SK-N-SH (cell line): ENCODE measurements around the gene CCNK.

Experiments
- JUND ChIP-seq: IDR thresholded peaks from 2 replicates; pipeline ENCODE4 v1.4.0; 2012
- POLR2AphosphoS5 ChIP-seq: IDR thresholded peaks from 2 replicates; pipeline ENCODE4 v1.6.1; 2012; ENCODE audit warnings: low read depth, low read length
- RFX5 ChIP-seq: IDR thresholded peaks from 2 replicates; pipeline ENCODE4 v1.6.1; 2012; ENCODE audit warnings: mild to moderate bottlenecking, improper control_type of control experiment, low read length
- TEAD4 ChIP-seq: IDR thresholded peaks from 2 replicates; pipeline ENCODE4 v1.4.0; 2012; ENCODE audit warnings: mild to moderate bottlenecking, borderline replicate concordance; ENCODE audit not compliant: insufficient read depth
- YY1 ChIP-seq: IDR thresholded peaks from 2 replicates; pipeline ENCODE4 v1.4.0; 2012; ENCODE audit warnings: low read depth, mild to moderate bottlenecking
- TF ChIP-seq, protein P1 (sequence below): fragments of 200-600 bp; sonication (generic); IDR thresholded peaks from 2 replicates; pipeline ENCODE4 v1.6.1; 2017; ENCODE audit warnings: antibody characterized with exemption, mild to moderate bottlenecking, moderate library complexity
- TF ChIP-seq, protein P2 (sequence below): IDR thresholded peaks from 2 replicates; pipeline ENCODE4; 2012
- TF ChIP-seq, protein P3 (sequence below): IDR thresholded peaks from 2 replicates; pipeline ENCODE4 v1.4.0; 2012; ENCODE audit warnings: low read depth, borderline replicate concordance

DNA sequence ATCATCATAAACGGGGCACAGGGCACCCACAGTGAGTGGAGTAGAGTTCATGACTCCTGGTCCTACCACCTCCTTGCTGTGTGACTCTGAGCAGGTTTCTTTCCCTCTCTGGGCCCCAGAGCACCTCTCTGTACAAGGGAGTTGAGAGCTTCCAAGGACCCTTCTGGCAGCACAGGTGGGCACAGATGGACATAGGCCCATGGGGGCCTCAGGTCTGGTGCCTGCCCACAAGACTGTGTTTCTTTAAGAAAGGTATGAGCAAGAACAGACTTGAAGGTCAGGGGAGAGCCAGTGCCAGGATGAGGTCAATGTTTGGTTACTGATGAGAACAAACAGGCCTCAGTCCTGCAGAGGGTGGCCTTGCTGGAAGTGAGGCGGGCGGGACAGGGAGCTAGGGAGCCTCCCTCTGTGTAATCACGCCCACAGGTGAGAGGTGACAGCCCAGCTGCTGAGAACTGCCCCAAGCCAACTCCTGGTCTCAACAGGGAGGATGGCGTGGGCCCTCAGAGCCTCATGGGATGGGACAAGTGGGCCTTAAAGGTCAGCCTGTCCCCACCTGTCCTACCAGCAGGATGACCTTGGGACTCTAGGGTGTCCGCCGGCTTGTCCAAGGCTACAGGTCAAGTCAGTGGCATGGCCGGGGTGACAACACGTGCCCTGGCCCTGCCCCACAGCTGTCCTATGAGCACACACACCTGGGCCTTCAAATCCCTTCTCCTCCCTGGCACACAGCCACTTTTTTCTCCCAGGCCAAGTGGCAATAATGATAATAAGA lies 73.7 kb downstream of the CCNK start:
- no peak for TF ChIP-seq POLR2AphosphoS5
- TF ChIP-seq, protein P1, sequence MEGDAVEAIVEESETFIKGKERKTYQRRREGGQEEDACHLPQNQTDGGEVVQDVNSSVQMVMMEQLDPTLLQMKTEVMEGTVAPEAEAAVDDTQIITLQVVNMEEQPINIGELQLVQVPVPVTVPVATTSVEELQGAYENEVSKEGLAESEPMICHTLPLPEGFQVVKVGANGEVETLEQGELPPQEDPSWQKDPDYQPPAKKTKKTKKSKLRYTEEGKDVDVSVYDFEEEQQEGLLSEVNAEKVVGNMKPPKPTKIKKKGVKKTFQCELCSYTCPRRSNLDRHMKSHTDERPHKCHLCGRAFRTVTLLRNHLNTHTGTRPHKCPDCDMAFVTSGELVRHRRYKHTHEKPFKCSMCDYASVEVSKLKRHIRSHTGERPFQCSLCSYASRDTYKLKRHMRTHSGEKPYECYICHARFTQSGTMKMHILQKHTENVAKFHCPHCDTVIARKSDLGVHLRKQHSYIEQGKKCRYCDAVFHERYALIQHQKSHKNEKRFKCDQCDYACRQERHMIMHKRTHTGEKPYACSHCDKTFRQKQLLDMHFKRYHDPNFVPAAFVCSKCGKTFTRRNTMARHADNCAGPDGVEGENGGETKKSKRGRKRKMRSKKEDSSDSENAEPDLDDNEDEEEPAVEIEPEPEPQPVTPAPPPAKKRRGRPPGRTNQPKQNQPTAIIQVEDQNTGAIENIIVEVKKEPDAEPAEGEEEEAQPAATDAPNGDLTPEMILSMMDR, result no peak
- TF ChIP-seq TEAD4, result no peak
- no peak for TF ChIP-seq JUND
- TF ChIP-seq, protein P2, sequence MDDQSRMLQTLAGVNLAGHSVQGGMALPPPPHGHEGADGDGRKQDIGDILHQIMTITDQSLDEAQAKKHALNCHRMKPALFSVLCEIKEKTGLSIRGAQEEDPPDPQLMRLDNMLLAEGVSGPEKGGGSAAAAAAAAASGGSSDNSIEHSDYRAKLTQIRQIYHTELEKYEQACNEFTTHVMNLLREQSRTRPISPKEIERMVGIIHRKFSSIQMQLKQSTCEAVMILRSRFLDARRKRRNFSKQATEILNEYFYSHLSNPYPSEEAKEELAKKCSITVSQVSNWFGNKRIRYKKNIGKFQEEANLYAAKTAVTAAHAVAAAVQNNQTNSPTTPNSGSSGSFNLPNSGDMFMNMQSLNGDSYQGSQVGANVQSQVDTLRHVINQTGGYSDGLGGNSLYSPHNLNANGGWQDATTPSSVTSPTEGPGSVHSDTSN, result no peak
- TF ChIP-seq YY1, result no peak
- no peak for TF ChIP-seq RFX5
- TF ChIP-seq, protein P3, sequence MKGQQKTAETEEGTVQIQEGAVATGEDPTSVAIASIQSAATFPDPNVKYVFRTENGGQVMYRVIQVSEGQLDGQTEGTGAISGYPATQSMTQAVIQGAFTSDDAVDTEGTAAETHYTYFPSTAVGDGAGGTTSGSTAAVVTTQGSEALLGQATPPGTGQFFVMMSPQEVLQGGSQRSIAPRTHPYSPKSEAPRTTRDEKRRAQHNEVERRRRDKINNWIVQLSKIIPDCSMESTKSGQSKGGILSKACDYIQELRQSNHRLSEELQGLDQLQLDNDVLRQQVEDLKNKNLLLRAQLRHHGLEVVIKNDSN, result no peak
